ENCODE results near the gene RASSF9.

Gene RASSF9

DNA sequence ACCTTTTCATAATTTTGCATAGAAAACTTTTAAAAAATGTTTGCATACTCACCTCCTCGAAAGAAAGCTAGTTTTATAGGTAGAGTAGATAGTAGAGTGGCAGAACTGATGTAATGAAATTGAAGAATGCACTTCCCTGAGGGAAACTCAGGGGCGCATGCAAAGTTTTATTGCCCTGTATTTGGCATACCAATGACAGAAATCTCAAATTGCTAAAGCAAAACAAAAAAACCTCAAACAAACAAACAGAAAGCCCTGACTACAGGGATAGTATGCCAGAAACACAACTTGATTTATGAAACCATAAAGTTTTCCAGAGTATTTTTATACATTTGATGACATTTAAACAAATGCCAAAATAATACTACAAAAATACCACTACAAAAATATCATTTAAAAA, 1.8 kb downstream of the RASSF9 start:
- peak; percentile 12 for DNase-seq (ENCODE audit: extremely low spot score)
- ChIA-PET CTCF (no interaction called here), POLR2A (no interaction called here)
- peak; percentile 76; the same call in 1 of the 2 replicates for TF ChIP-seq ARNT (IDR thresholded peaks at IDR 0.05)
- no peak for TF ChIP-seq SP1 (IDR thresholded peaks at IDR 0.05)
- TF ChIP-seq, protein P1, sequence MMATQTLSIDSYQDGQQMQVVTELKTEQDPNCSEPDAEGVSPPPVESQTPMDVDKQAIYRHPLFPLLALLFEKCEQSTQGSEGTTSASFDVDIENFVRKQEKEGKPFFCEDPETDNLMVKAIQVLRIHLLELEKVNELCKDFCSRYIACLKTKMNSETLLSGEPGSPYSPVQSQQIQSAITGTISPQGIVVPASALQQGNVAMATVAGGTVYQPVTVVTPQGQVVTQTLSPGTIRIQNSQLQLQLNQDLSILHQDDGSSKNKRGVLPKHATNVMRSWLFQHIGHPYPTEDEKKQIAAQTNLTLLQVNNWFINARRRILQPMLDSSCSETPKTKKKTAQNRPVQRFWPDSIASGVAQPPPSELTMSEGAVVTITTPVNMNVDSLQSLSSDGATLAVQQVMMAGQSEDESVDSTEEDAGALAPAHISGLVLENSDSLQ (IDR thresholded peaks at IDR 0.05) = peak; percentile 93
- peak; percentile 85; the same call in 1 of the 2 replicates for TF ChIP-seq CTBP1 (IDR thresholded peaks at IDR 0.05; ENCODE audit: borderline replicate concordance)

DNA sequence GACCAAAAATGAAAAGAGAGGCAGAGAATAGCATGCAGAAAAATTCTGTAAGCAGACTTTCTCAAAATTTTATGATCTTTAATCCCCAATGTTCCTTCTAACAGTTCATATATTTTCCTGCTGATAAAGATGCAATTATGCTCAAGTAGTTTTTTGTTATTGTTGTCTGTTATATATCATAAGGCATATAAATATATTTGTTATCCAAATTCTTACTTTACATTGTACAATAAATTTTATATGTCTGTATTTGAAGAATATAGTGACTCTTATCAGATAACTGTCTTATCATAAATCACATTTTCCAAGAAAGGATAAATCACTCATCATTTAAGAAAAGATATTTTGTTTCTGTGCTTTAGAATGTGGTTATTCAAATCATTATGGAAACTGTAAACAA, 2.6 kb downstream of the RASSF9 start:
- CTCF ChIA-PET = no interaction called here
- no peak for DNase-seq (ENCODE audit: extremely low spot score)
- POLR2A ChIA-PET = no interaction called here
- TF ChIP-seq FOXK2 (IDR thresholded peaks at IDR 0.05) = no peak
- TF ChIP-seq, protein P1 (IDR thresholded peaks at IDR 0.05) = peak; percentile 82

DNA sequence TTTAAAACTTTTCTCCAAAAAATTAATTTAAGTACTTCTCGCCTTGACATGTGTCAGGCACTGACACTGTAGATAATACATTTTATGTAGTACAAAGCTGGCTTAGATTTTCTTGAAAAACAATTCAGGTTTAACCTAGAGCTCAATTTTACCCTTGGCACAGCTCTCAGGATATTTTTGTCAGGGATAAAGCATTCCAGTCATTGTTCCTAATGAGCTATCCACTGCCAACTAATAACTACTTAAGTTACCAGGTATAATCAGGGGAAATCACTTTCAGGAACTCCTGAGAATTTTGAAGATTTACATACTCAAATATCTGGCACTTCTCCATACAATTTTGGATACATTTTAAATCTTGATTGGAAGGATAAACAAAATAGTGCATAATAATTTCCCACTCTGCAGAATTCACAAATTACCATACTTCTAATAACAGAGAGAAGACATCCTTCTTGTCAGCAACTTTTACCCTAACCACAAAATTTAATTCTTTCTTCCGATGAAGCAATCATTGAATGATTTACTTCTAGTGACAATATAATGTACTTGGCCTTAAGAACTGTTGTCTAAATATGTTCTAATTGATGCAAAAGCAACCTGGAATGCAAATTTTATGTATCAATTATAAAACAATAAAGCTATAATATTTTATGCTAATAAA, 4.8 kb downstream of the RASSF9 start:
- no peak for DNase-seq (ENCODE audit: extremely low spot score)
- TF ChIP-seq HDGF (IDR thresholded peaks at IDR 0.05; ENCODE audit: borderline replicate concordance) (no peak), FOXK2 (IDR thresholded peaks at IDR 0.05) (no peak), LEF1 (IDR thresholded peaks at IDR 0.05; ENCODE audit: borderline replicate concordance) (no peak), SUZ12 (IDR thresholded peaks at IDR 0.05) (no peak), L3MBTL2 (conservative IDR thresholded peaks at IDR 0.05) (no peak), BHLHE40 (IDR thresholded peaks at IDR 0.05; ENCODE audit: borderline replicate concordance) (no peak), TARDBP (IDR thresholded peaks at IDR 0.05) (no peak), ARNT (IDR thresholded peaks at IDR 0.05) (no peak)
- CTCF ChIA-PET = no interaction called here
- POLR2A ChIA-PET = no interaction called here

DNA sequence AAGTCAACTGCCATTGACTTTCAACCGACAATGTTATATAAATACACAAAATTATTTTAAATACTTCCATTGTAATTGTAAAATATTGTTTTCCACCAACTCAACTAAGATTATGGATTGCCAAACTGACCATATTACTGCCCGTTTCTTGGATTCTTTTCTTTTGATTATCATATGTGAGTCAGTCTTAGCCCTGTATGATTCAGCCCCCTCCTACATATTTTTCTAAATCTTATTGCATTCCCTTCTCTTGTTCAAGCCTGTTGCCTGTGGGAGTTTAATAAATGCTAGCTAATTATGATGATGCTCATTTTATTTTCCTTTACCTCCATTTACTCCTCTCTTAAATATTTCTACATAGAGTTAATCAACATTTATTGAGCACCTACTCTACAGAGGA, 6.8 kb downstream of the RASSF9 start:
- no peak for TF ChIP-seq SP1 (IDR thresholded peaks at IDR 0.05)
- no peak for TF ChIP-seq BHLHE40 (IDR thresholded peaks at IDR 0.05; ENCODE audit: borderline replicate concordance)
- no peak for TF ChIP-seq ELF4 (IDR thresholded peaks at IDR 0.05)
- TF ChIP-seq ARNT (IDR thresholded peaks at IDR 0.05) = no peak
- TF ChIP-seq HDGF (IDR thresholded peaks at IDR 0.05; ENCODE audit: borderline replicate concordance) = no peak
- DNase-seq (ENCODE audit: extremely low spot score) = no peak
- CTCF ChIA-PET = no interaction called here
- POLR2A ChIA-PET = no interaction called here

DNA sequence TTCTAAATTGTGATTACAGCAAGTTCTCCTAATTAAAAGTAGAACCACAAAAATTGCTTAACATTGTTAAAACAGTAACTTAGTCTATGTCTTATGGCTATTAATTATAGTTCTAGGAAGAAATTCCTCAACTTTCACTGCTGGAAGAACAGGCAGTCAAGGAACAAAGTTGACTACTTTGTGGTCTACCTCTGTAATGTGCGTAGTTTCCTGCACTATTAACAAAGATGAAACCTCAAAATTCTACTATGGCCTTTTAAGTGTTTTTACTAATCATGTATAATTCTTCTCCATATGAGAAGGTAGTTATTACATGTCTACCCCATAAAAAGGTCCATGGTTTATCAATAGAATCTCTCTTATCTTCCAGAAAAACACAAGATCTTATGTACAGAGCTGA, 7.6 kb downstream of the RASSF9 start:
- CTCF ChIA-PET = no interaction called here
- TF ChIP-seq FOXA1 (IDR thresholded peaks at IDR 0.05) = no peak
- TF ChIP-seq, protein P1 (IDR thresholded peaks at IDR 0.05) = no peak
- TF ChIP-seq HDGF (IDR thresholded peaks at IDR 0.05; ENCODE audit: borderline replicate concordance) = no peak
- no peak for TF ChIP-seq ELF4 (IDR thresholded peaks at IDR 0.05)
- TF ChIP-seq TARDBP (IDR thresholded peaks at IDR 0.05) = no peak
- TF ChIP-seq FOXK2 (IDR thresholded peaks at IDR 0.05) = no peak
- no peak for TF ChIP-seq CTBP1 (IDR thresholded peaks at IDR 0.05; ENCODE audit: borderline replicate concordance)
- TF ChIP-seq BHLHE40 (IDR thresholded peaks at IDR 0.05; ENCODE audit: borderline replicate concordance) = no peak
- TF ChIP-seq NFRKB (IDR thresholded peaks at IDR 0.05) = no peak
- no peak for DNase-seq (ENCODE audit: extremely low spot score)
- POLR2A ChIA-PET = no interaction called here

DNA sequence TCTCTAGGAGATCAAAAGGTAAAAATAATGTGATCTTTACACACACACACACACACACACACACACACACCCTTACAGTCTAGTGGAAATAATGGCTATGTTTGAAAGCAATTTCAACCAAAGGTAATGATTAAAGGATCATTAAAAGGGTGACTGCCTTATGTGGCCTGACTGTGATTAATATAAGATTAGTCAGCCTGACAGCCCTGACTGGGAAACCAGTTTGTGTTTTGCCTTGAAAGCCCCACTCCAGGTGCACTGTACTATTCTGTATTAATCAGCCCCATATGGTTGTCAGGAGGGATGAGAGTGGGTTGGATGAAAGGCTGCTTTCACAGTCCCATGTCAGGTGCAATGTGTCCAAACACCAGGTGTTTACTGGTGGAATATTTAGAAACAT, 10.5 kb downstream of the RASSF9 start:
- no peak for DNase-seq (ENCODE audit: extremely low spot score)
- ChIA-PET CTCF (no interaction called here), POLR2A (no interaction called here)
- TF ChIP-seq LEF1 (IDR thresholded peaks at IDR 0.05; ENCODE audit: borderline replicate concordance) (no peak), HDGF (IDR thresholded peaks at IDR 0.05; ENCODE audit: borderline replicate concordance) (no peak), ZNF384 (IDR thresholded peaks at IDR 0.05) (no peak), L3MBTL2 (conservative IDR thresholded peaks at IDR 0.05) (no peak), FOXA1 (IDR thresholded peaks at IDR 0.05) (no peak), CTBP1 (IDR thresholded peaks at IDR 0.05; ENCODE audit: borderline replicate concordance) (no peak), ELF4 (IDR thresholded peaks at IDR 0.05) (no peak), ARNT (IDR thresholded peaks at IDR 0.05) (no peak)
- TF ChIP-seq, protein P1 (IDR thresholded peaks at IDR 0.05) = no peak

DNA sequence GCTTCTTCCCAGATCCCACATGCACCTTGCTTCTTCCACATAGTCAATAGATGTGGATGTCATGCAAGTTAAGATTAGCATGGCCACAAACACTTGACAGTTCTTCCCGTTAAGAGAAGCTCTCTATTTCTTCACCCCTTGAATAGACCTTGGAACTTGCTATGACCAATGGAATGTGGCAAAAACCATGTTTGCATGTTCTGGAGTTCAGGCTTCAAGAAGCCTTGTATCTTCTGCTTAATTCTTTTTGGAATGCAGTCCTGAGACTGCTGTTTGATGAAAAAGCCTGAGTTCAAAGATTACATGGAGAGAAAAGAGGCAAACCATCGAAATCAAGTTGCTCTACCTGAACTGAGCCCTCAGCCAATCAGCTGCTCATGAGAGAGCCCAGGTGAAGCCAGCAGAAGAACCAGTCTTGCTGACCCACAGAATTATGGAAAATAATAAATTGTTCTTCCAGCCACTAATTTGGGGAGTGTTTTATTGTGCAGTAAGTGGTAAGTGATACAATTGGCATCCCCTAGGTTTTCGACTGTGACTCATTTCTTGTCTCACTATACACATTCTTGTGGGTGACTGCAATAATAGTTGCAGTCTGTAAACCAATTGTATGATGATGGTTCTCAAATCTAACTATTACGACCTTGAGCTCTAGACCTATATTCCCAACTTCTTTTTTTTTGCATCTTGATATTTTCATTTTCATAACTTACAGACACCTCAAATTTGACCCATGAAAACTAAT, 12.6 kb downstream of the RASSF9 start:
- TF ChIP-seq L3MBTL2 (conservative IDR thresholded peaks at IDR 0.05) = no peak
- no peak for TF ChIP-seq FOXM1 (IDR thresholded peaks at IDR 0.05; ENCODE audit: borderline replicate concordance)
- no peak for TF ChIP-seq NFRKB (IDR thresholded peaks at IDR 0.05)
- no peak for TF ChIP-seq FOXA1 (IDR thresholded peaks at IDR 0.05)
- TF ChIP-seq, protein P1 (IDR thresholded peaks at IDR 0.05) = no peak
- no peak for TF ChIP-seq BHLHE40 (IDR thresholded peaks at IDR 0.05; ENCODE audit: borderline replicate concordance)
- TF ChIP-seq ELF4 (IDR thresholded peaks at IDR 0.05) = no peak
- TF ChIP-seq TARDBP (IDR thresholded peaks at IDR 0.05) = no peak
- TF ChIP-seq ZNF384 (IDR thresholded peaks at IDR 0.05) = no peak
- no peak for TF ChIP-seq CTBP1 (IDR thresholded peaks at IDR 0.05; ENCODE audit: borderline replicate concordance)
- TF ChIP-seq ARNT (IDR thresholded peaks at IDR 0.05) = no peak
- TF ChIP-seq HDGF (IDR thresholded peaks at IDR 0.05; ENCODE audit: borderline replicate concordance) = no peak
- TF ChIP-seq FOXK2 (IDR thresholded peaks at IDR 0.05) = no peak
- no peak for TF ChIP-seq SP1 (IDR thresholded peaks at IDR 0.05)
- no peak for TF ChIP-seq SUZ12 (IDR thresholded peaks at IDR 0.05)
- POLR2A ChIA-PET = no interaction called here
- no peak for DNase-seq (ENCODE audit: extremely low spot score)
- CTCF ChIA-PET = no interaction called here
